CD4-positive, alpha-beta T cell treated with Interleukin-21 for 1 hour (primary cell): ENCODE measurements around the gene AGAP1.

Experiments used
- DNase-seq: peaks from one replicate; pipeline ENCODE4 v3.0.0-alpha.2; 2020

AGAP1 gene

DNA sequence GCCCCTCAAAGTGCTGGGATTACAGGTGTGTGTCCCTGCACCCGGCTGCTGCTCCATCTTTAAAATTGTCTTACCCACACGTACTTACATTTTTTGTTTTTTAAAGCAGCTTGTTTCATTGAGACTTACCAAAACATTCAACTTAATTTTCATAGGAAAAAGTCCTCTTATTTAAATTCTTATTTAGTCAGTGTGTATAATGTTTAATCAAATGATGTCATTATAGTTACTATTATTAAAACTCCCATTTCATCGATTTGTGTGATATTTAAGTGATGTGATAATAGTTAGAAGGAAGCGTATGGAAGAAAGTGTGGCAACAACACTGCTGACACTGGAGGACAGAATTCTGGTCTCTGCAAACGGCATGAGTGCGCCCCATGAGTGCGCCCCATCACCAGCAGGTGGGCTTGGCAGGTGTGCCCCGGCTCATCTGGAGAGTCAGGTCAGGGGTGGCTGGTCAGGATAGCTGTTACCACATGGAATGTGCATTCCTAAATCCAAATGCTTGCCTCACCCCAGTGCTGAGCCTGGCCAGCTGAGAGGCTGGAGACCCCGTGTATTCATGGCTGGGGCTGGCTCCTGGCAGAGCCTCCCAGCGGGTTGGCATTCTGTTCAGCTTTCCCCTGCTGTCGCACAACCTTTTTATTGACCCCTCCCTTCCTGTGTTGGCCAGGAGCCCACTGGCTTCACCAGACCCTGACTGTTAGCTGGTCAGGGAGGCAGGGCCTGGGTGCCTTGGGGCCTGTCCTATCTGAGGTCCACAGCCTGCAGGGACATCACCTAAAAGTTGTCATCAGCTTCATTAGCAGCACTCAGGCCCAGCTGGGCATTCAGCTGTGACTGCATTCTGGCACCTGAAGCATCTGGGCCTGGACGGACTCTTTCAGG, 79.7 kb downstream of the AGAP1 start:
- DNase-seq: no peak

DNA sequence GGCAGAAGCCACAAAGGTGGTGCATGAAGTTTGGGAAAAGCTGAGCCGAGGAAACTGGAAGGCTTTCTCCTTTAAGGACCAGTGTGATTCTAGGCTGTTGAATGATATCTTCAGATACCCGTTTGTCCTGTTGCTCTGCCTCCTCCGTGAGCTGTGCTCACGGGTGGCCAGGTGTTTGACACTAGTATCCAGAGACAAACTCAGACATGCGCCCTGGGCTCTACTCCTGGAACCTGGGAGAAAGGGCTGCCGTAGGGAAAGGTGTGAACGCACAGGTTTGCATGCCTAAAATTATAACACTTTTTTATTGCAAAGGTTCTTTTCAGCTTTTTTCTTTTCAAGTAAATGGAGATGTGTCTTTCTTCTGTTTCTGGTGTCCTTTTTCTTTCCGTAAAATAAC, 81.6 kb downstream of the AGAP1 start:
- no peak for DNase-seq

DNA sequence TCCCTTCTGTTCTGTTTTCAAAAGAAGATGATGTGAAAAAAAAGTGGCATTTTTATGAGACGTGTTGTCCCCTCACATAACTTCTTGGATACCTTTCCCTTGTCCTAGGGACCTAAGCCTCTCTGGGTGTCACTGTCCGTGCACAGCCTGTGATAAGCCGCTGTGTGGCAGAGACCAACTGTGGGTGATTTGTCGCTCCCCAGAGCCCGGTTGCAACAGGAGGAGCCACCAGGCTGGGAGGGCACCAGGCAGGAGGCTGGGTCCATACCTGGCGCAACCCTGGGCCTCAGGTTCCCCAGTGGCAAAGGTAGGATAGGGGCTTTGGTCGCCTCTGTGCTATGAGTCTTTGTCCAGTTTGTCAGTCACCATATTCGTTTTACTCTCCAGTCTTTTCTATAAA, 82.1 kb downstream of the AGAP1 start:
- no peak for DNase-seq

DNA sequence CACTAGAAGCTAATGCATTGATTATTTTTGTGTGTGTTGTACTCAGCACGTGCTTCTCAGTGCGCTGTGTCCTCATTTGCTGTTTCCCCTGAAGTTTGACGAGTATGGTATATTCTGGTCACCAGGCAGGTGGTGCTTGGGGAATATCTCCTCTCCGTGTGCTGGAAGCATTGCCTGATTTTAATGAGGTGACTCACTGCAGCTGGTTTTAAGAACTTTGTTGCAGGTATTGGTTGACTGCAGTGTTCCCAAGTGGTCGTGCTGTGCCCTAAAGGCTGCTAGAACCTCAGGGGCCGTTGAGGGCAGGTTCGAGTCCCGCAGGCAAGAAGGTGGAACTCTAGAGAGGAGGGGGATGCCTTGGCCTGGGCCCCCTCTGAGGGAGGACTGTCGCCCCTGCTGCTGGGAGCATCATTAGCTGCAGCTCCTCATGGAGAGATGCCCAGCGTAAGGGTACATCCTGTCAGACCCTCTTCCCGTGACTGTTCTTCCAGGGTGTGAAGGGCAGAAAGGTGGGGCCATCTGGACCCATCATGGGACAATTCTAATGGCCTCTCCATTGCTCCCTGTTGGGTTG, 82.6 kb downstream of the AGAP1 start:
- no peak for DNase-seq

DNA sequence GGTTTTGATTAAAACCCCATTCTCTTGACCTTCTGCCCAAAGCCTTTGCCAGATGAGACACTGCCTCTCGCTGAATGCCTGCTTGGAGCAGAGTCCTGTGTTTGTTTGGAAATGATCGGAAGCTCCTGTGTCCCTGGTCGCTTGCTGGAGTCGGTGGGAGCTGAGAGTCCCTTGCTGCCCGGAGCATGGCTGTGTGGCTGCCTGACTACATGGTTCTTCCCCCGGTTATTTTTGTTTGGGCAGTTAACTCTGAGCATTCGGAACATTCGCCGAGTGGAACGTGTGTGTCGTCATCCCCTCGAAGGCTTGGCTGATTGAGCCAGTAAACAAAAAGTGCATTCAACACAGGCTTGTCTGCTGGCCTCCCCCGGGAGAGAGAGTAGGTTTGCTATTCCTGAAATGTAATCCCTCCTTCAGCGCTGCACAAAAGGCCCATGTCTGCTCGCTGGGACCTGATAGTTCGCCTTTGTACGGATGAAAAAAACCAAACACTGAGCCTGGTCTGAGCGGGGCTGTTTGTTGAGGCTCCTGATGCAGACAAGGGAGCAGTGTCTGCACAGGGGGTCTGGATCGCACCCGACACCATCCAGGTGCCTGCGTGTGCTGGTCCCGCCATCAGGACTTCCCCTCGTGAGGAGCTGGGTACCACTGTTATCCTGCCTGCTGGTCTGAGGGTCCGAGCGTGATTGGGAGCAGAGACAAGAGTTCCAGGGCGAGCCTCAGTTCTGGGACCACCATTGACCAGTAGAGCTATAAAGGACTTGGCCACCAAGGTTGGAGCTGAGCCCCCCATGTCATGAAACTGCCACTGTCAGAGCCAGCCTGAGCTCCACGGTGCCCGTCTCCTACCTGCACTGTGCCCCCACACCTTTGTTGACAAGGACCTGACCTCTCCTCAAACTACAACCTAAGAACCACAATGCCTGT, 83.8 kb downstream of the AGAP1 start:
- DNase-seq: no peak

DNA sequence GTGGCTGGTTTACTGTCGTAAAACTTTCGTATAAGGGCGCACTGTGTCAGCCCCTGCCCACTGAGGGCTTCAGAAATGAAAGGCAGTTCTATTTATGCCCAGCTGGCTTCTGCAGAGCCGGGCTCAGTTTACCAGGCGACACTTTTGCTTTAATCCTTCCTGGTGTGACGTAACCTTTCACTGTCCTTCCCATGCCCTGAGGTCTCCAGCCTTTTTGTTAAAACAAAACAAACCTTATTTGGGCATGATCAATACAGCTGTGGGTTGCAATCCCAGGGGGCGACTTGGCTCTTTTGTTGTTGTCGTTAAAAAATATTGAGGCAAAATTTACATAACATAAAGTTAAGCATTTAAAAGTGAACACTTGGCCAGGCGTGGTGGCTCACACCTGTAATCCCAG, 85.3 kb downstream of the AGAP1 start:
- no peak for DNase-seq

DNA sequence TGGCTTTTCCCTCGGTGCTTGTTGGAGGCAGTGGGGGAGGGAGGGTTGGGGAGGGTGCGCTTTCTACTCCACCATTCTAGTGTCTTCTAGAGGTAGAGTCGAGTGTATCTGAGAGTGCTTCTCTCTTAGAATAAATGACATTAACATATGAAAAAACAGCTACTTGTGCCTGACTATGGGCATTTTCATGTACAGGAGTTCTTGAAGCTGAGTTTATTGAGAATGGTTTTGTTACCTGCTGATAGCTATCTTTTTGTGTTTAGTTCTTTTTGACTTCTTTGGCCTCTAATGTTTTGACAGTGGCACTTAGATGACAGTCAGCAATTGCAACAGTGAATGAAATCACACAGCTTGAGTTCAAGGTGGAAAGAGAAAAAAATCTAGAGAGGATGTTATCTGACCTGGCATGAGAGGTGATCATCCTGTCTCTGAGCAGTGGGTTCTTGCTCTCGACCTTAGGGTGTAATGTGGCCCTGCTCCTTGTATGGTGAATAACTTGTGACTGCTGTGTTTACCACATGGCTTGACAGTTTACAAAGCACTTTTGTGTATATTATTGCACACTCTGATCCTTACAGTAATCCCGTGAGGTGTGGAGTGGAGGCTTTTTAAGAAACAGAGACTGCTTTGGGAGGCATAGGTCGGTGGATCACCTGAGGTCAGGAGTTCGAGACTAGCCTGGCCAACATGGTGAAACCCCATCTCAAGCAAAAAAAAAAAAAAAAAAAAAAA, 86.7 kb downstream of the AGAP1 start:
- DNase-seq: no peak

DNA sequence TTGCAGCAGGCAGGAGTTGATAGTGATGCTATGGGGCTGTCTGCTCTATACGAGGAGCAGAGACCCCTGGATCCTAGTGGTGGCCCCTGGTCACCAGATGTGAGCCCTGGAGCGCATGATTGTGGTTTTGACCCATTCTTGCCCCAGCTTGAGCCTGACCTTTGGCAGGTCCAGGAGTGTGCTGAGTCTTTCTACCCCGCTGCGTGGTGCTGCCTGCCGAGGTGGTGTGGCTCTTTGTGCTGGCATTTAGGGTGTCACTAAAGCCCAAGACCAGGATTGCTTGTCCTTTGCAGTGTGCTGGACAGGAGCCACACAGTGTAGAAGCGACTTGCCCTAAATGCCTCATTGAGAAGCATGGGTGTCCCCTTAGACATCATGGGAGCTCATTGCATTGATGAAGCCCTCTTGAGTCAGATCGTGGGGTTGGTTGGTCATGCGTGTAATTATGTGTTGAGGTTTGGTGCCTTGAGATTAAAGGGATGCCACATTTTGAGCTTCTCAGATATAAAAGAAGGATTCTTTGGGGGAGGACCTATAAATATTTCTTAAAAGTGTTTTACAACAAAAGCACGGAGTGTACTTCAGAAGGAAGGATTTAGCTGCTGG, 88.3 kb downstream of the AGAP1 start:
- no peak for DNase-seq

DNA sequence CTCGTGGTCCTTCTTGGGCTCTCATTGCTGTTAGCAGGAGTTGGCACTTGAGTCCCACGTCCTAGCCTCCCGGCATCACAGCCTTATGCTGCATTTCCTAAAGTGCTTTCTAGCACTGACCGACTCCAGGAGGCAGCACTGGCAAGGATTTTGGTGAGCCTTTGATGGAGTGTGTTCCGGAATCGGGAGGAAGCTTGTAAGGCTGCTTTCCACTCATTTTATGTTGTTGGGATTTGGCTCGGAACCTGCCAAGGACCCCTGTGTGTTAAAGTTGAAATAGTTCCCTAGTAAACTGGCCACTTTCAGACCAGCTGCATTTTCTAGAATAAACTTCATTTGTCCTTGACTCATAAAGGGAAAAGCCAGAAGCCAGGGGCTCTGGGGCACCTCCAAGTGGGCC, 88.9 kb downstream of the AGAP1 start:
- DNase-seq: no peak

DNA sequence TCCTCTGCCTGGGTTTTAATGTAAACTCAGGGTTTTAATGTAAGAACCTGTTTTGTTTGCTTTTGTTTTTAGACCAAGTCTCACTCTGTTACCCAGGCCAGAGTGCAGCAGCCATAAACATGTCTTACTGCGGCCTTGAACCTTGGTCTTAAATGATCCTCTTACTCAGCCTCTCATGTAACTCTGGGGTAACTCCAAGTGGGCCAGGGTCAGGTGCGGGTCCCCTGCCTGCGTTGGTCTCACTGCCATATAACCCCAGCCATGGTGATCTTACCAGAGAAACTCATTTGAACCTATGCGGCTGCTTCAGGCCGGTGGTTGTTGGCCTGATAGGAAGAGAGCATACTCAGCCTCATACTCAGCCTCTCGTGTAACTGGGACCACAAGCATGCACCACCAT, 89.3 kb downstream of the AGAP1 start:
- no peak for DNase-seq

DNA sequence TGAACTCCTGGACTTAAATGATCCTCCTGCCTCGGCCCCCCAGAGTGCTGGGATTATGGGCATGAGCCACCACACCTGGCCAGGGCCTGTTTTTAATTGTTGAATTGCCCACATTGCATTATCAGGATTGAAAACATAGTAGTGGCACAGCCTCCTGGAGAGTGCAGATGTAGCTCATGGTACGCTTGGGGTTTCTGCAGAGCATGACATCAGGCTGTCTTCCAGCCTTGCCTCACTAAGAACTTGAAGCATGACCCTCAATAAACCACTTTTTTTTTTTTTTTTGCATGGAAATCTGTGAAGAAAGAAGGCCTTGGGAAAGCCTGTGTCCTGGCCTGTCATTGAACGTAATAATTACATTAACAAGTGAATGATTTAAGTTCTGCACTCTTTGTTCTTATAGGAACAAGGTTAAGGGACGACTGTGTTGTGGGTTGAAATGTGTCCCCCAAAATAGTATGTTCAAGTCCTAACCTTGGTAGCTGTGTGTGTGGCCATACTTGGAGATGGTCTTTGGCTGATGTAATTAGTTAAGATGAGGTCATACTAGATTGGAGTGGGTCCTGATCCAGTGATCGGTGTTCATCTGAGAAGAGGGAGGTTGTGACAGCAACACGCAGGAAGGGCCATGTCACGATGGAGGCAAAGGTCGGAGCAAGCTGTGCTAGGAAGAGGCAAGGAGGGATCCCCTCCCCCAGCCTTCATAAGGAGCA, 90.2 kb downstream of the AGAP1 start:
- DNase-seq: no peak

DNA sequence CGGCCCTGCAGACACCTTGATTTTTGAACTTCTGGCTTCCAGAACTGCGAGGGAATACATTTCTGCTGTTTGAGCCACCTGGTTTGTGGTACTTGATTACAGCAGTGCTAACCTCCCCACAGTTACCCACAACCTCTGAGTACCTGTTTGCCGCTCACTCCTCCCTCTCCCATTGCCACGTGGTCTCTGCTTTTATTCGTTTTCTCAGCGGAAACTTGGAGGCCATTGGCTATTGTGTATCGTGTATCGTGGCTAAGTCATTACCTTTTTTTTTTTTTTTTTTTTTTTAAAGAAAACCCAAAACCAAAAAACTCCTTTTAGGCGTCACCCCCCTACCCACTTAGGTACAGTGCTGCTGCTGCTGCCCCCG, 90.8 kb downstream of the AGAP1 start:
- DNase-seq: no peak

DNA sequence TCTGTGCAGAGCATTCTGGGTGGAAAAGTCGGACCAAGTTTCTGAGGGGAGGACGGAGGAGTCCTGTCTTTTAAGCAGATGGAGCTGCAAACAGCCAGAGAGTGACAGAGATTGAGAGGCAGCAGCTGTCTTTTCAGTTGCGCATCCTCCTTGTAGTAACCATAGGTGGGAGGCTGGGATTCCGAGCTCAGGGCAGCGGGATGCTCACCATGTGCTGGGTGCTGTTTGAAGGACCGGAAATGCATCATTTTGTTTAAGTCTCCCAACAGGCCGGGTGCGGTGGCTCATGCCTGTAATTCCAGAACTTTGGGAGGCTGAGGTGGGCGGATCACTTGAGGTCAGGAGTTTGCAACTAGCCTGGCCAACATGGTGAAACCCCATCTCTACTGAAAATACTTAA, 93.4 kb downstream of the AGAP1 start:
- DNase-seq: no peak

DNA sequence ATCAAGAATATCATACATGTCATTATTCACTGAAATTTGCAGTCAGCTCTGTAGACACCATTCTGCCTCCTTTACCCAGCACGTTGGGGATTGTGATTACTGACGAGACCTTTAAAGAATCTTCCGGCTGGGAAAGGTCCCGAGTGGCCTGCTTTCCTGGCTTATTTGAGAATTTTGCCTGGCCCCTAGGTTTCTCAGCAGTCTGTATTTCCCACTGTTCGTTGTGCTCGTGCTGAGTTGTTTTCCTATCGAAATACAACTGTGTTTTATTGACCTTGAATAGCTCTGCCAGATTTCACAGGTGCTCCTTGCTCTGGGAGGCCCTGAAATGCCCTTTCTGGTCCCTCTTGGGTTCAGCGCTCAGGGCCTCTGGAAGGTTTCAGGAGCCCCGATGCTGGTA, 94.9 kb downstream of the AGAP1 start:
- DNase-seq: no peak

DNA sequence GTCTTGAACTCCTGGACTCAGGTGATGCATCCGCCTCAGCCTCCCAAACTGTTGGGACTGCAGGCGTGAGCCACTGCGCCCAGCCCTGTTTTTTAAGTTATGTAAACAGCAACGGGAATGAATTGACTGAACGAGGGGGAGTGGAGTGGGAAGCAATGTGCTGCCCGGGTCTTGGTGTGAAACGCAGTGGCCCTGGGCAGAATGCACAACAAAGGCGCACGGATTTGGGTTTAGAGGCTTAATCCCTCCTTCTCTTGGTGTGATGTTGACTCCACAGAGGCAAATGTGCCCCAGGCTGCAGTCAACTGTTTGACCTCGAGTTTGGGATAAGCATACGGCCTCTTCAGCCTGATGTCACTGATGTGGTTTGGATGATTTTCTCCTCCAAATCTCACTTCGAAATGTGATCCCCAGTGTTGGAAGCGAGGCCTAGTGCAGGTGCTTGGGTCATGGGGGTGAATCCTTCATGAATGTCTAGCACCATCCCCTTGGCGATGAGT, 97.4 kb downstream of the AGAP1 start:
- DNase-seq: no peak

DNA sequence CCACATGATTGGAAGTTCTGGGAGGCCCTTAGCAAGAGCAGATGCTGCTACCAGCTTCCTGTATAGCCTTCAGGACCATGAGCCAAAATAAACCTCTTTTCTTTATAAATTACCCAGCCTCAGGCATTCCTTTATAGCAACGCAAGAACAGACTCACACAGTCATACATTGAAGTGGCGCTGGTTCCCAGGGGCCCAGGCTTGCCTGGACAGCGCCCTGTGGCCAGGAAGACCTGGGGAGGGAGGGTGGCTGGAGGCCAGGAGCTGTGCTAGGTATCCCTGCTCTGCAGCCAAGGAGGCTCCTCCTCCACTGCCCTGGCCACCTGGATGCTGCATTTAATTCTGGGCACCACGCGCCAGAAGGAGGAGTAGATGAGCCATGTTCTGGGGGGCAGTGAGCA, 98.1 kb downstream of the AGAP1 start:
- no peak for DNase-seq

DNA sequence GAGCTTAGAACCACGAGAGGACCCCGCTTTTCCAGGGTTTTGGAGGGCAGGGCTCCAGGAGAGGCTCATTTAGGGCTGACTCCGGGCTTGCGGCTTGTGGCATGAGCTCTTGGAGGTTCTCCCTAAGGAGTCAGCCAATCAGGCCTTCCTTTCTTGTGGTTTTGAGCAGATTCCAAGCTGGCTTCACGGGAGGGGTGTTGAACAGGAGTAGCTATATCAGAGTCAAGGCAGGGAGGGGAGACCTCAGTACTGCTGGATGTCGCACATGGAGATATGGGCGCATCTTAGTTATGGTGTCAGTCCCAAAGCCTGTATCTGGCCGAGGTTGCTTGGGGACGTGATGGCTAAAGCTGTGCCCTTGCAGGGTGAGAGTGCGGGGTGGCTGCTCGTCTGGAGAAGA, 98.6 kb downstream of the AGAP1 start:
- no peak for DNase-seq

DNA sequence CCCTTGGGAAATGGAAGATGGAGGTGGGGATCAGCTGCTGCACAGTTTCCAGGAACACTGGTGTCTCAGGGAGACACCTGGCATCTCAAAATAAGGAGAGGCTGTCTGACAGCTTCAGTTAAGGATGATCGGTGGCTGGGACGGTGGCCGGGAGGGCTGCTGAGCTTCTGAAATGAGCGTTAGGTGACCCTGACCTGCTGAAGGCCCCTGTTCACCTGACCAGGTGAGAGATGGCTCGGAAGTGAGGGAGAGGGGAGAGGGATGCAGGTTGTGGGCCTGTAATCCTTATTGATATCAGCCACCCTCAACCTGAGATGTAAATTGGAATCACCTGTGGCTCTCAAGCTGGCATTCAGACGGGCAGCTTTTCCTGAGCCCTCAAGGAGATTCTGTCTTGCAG, 99.0 kb downstream of the AGAP1 start:
- DNase-seq: no peak

DNA sequence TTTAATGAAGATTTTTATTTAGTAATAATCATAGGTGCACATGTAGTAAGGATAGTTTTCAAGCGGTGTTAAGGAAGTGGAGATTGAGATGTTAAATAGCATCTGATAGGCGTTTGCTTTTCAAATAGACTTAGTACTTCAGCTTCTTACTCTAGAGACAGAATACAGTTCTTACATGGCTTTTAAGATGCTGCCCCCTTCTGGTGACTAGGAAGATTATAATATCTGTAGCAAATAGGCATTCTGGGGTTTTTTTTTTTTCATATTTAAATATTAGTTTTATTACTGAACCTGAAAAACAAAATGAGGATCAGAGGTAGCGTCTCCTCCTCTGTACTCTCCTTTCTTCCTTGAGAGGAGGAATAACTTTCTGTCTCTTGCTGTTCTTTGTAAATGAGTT, 100.2 kb downstream of the AGAP1 start:
- peak; percentile 27 for DNase-seq

DNA sequence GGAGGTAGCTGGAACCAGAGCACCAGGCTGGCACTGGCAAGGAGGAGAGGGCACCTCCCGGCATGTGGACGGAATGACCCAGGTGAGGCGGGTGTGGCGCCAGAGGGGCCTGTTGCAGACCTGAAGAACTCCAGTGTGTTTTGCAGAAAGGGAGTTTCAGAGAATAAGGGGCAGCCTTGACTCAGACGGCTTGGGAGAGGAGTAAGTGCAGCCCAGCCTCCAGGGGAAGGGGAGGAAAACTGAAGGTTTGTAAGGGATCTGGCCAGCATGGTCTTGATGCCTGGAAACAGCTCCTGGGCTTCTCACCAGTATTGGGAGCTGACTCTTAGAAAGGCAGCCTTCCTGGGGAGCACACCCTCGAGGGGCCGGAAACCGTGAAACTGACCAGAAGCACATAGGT, 101.1 kb downstream of the AGAP1 start:
- no peak for DNase-seq

DNA sequence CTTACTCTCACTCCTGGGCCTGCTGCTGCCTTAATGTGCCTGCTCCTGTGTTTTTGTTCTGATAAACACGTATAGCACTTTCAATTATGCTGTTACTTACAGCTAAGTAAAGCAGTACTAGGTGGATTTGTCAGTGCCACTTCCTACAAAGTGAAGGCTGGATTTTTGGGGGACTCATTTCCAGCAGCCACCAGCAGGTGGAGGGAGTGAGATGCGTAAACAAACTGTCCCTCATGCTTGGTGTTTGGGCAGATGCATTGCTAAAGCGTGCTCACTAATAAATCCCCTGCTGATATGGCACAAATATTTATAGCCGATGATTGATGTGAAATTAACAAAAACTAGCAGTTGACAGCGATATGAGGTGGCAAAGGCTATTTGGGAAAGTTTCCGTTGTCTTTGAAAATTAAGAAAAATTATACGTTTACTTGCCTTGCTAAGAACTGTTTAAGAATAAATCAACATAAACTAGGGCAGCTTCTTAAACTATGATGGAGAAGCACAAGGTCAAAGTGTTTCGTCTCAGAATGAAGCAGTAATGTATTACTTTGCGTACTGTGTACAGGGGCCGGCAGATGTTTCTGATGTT, 101.7 kb downstream of the AGAP1 start:
- peak; percentile 42 for DNase-seq
